Stimulated activated CD8-positive, alpha-beta memory T cell treated with anti-CD3 and anti-CD28 coated beads, Interleukin-7, amount 100 ng/mL, for 24 hours (primary cell): ENCODE results near the gene PRAMEF18.
"Not testable (repeated sequence)": the region's sequence is repeated elsewhere in the genome, so short reads cannot be mapped to it uniquely, and the experiment has no call there.

Source experiments
- DNase-seq: peaks from one replicate; pipeline ENCODE4 v3.0.0-alpha.2; 2020; ENCODE audit warnings: low read depth

Gene PRAMEF18, protein sequence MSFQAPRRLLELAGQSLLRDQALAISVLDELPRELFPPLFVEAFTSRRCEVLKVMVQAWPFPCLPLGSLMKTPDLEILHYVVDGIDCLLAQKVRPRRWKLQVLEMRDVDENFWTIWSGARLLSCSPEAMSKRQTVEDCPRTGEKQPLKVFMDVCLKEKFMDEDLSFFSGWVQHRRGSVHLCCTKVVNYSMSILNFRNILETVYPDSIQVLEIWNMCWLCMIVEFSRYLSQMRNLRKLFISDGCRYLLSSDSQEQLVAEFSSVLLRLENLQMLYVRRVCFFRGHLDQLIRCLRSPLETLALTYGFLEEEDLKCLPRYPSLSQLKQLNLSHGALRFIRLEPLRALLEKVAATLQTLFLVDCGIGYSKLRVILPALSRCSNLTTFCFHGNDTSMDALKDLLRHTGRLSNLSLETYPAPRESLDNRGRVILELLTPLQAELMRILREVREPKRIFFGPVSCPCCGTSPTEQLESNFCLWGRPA

GRCh38 chr1:13225675-13226204 is at the start of gene PRAMEF18:
TSS of gene PRAMEF18 (minus strand) at chr1:13226154. CDS start at chr1:13226106, 48 bp downstream.
- DNase-seq = not testable (repeated sequence)

DNA sequence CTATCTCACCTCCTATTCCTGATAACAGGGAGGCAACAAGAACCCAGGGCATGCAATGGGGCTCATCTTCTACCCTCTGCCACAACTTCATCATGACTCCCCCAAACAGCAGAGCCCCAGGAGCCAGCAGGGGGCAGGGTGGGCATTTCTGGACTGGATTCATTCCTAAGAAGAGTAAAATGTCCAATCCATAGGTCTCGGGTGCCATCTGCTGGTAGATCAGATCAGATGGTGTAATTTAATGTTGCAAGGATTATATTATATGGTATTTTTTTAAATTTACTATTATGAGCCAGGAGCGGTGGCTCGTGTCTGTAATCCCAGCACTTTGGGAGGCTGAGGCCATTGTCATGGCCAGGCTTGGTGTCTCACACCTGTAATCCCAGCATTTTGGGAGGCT is 39.2 kb upstream of the PRAMEF18 start:
- not testable (repeated sequence) for DNase-seq

- not testable (repeated sequence) for DNase-seq
Observed at GRCh38 chr1:13253898-13254297, 27.9 kb upstream of the PRAMEF18 start, which contains the start of gene PRAMEF5. TSS of gene PRAMEF5 (plus strand) at chr1:13254198. CDS start at chr1:13259269, 5,071 bp downstream.

DNA sequence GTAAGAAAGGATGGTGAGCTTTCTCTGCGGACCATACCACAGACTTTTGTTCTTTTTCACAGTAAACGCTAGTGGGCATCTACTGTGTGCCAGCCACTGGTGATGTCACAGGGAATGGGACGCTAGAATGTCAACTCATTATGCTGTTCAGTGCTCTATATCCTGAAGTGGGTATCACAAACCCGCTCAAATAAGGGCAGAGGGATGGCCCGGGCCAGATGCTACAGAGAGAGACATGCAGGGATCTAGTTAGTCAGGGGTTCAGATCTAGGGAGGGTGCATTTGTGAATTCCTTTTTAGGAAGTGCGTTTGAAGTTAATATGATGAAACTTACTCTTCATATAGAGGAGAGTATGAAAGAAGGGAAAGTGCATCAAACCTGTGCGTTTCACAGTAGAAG is 21.2 kb upstream of the PRAMEF18 start:
- DNase-seq = not testable (repeated sequence)

- DNase-seq = not testable (repeated sequence)
Observed at GRCh38 chr1:13246554-13246871, 20.6 kb upstream of the PRAMEF18 start.

GRCh38 chr1:13245841-13246553 is 20.0 kb upstream of the PRAMEF18 start:
- DNase-seq = not testable (repeated sequence)

GRCh38 chr1:13243536-13244263 is 17.7 kb upstream of the PRAMEF18 start:
- DNase-seq = not testable (repeated sequence)

DNA sequence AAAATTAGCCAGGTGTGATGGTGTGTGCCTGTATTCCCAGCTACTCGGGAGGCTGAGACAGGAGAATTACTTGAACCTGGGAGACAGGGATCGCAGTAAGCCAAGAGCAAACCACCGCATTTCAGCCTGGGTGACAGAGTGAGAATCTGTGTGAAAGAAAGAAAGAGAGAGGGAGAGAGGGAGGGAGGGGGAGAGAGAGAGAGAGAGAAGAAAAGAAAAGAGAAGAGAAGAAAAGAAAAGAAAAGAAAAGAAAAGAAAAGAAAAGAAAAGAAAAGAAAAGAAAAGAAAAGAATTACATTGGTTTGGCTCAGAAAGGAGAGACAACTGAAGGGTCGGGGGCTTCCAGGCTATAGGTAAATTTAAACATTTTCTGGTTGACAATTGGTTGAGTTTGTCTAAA is 13.7 kb upstream of the PRAMEF18 start:
- not testable (repeated sequence) for DNase-seq

DNA sequence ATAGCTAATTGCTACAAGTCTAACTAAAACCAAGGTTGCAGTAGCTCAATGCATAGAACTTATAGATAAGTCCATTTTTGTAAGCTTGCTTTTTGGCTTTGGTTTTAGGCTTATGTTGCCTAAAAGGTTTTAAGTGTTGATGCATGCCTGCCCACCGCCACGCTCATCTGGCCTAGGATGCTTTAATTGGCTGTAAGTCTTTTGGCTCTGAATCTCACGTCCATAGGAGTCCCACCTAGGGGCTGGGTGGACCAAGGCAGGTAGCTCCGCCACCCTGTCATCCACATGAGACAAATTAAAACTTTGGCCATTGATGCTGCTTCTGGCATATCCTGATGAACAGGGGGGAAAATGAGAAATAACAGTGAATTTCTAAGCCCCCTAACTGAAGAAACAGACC is 11.6 kb upstream of the PRAMEF18 start:
- DNase-seq = not testable (repeated sequence)

DNA sequence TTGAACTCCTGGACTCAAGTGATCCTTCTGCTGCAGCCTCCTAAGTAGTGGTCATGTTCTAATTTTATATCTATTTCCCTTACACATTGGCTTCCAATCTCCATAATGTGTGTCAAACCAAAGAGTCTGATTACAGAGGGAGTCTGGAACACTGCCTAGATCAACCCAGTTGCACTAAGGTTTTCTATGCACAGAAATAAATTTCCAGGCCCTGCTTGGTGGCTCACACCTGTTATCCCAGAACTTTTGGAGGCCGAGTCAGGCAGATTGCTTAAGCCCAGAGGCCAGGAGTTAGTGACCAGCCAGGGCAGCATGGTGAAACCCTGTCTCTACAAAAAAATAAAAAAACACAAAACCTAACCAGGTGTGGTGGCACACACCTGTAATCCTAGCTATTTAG is 8.1 kb upstream of the PRAMEF18 start:
- DNase-seq = not testable (repeated sequence)

GRCh38 chr1:13232056-13232455 is 6.1 kb upstream of the PRAMEF18 start:
- not testable (repeated sequence) for DNase-seq

DNA sequence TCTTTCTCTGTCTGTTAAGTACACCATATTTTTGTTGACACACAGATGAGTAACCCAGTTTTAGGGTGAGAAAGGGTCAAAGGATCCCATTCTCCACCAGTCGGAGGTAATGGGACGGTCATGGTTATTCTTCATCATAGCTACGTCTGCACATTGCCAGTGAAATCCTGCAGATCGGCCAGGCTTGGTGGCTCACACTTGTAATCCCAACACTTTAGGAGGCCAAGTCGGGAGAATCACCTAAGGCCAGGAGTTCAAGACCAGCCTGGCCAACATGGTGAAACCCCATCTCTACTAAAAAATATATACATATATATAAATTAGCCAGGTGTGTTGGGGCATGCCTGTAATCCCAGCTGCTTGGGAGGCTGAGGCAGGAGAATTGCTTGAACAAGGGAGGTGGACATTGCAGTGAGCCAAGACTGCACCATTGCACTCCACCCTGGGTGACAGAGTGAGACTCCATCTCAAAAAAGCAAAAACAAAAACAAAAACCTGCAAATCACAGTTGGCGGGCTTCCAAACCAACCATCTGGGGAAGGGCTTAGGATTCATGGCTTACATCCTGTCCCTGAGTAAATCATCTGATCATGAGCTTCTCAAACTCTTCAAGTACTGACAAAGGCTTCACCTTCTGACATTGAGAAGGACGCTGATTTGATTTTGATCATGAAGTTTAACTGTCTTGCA is 5.3 kb upstream of the PRAMEF18 start:
- DNase-seq = not testable (repeated sequence)

- DNase-seq = not testable (repeated sequence)
Observed at GRCh38 chr1:13230601-13231000, 4.6 kb upstream of the PRAMEF18 start.

GRCh38 chr1:13230096-13230495 is 4.1 kb upstream of the PRAMEF18 start:
- DNase-seq = not testable (repeated sequence)

GRCh38 chr1:13228343-13228781 is 2.4 kb upstream of the PRAMEF18 start:
- DNase-seq = peak; percentile 21

DNA sequence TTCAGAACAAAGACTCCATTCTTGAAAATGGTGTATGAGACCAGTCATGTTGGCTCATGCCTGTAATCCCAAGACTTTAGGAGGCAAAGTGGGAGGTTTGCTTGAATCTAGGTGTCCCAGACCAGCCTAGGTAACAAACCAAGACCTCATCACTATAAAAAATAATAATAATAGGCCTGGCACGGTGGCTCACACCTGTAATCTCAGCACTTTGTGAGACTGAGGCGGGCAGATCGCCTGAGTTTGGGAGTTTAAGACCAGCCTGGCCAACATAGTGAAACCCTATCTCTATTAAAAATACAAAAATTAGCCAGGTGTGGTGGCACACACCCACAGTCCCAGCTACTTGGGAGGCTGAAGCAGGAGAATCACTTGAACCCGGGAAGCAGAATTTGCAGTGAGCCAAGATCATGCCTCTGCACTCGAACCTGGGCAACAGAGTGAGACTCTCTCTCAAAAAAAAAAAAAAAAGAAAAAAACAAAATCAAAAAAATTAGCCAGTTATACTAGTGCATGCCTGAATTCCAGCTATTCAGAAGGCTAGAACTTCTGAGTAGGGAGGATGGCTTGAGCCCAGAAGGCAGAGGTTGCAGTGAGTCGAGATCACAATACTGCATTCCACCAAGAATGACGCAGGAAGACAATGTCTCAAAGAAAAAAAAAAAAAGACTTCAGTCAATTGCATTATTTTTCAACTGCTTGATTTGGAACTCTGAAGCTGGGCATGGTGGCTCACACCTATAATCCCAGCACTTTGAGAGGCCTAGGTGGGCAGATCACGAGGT is 1.5 kb upstream of the PRAMEF18 start:
- not testable (repeated sequence) for DNase-seq

DNA sequence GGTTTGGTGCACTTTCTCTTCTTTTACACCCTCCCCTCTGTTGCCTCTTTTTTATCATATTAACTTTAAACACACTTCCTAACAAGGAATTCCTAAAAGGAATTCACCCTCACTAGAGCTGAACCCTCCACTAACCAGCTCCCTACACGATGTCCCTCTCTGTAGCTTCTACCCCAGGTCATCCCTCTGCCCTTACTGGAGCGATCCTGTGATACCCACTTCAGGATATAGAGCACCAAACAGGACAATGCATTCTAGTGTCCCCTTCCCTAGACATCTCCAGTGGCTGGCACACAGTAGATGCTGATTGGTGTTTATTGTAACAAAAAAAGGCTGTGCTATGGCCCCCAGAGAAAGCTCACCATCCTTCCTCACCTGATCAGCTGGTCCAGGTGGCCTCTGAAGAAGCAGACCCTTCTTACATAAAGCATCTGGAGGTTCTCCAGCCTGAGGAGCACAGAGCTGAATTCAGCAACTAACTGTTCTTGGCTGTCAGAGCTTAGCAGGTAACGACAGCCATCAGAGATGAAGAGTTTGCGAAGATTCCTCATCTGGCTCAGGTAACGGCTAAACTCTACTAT is 1.4 kb downstream of the PRAMEF18 start:
- no peak for DNase-seq

DNA sequence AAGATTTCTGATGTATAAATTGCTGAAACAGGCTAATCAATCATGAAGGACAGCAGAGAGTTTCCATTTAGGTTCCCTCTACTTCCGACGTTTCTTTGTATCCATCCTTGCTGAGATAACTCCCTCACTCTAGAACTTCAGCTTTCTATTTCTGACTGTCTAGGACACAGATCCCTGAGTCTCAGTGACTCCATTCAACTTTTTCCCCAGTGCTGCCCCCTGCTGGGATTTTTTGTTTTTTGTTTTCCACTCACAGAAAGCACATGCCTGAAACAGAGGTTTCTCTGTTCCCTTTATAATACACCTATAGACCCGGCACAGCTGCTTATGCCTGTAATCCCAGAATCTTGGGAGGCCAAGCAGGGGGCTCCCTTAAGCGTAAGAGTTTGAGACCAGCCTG is 3.2 kb downstream of the PRAMEF18 start:
- not testable (repeated sequence) for DNase-seq

DNA sequence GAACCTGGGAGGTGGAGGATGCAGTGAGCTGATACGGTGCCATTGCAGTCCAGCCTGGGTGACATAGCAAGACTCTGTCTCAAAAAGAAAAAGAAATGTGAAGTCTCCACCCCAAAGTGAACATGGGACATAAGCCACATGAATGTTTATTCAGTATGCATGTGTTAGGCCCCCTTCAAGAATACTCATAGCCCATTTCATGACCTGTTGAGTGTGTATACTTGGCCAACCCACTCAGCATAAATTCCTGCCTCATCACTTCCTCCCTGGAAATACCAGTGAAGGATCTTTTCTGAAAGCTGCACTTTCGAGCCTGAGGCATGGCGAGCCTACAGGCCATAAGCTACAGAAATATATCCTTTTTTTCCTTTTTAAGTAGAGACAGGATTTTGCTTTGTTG is 6.8 kb downstream of the PRAMEF18 start:
- not testable (repeated sequence) for DNase-seq

GRCh38 chr1:13216619-13217018 is 9.3 kb downstream of the PRAMEF18 start:
- DNase-seq = not testable (repeated sequence)
